22Rv1 (cell line): ENCODE measurements around the gene SOCS2.
"Not testable (repeated sequence)": the region's sequence is repeated elsewhere in the genome, so short reads cannot be mapped to it uniquely, and the experiment has no call there.

ENCODE experiments used
- CTCF ChIP-seq: fragments of 450-650 bp; IDR thresholded peaks from 2 replicates; pipeline ENCODE4 v1.5.1; 2017; ENCODE audit warnings: mild to moderate bottlenecking
- ZFX ChIP-seq: fragments of 450-650 bp; IDR thresholded peaks from 2 replicates; pipeline ENCODE4 v1.6.1; 2017; ENCODE audit warnings: antibody characterized with exemption, borderline replicate concordance

GRCh38 chr12:93558685-93559084, 13.8 kb upstream of the SOCS2 start:
- not testable (repeated sequence) for TF ChIP-seq CTCF, ZFX
